GM18858 (cell line): ENCODE data around the gene L3MBTL2.

Source experiments
- ATAC-seq: cut with Tn5 transposase; IDR thresholded peaks from one replicate; pipeline ENCODE4 v1.9.1; 2021; ENCODE audit not compliant: unreplicated experiment

The L3MBTL2 gene

GRCh38 chr22:41206719-41207118 lies 1.6 kb downstream of the L3MBTL2 start:
- ATAC-seq, result no peak

- no peak for ATAC-seq
Observed at GRCh38 chr22:41215409-41215808, 10.3 kb downstream of the L3MBTL2 start.

GRCh38 chr22:41215926-41216325 lies 10.8 kb downstream of the L3MBTL2 start:
- no peak for ATAC-seq

- no peak for ATAC-seq
Observed at GRCh38 chr22:41216984-41217383, 11.9 kb downstream of the L3MBTL2 start.

- no peak for ATAC-seq
Observed at GRCh38 chr22:41217553-41218157, 12.5 kb downstream of the L3MBTL2 start.

- no peak for ATAC-seq
Observed at GRCh38 chr22:41222846-41223507, 17.9 kb downstream of the L3MBTL2 start.

GRCh38 chr22:41223535-41223934 lies 18.4 kb downstream of the L3MBTL2 start:
- no peak for ATAC-seq

GRCh38 chr22:41226723-41227655 lies 21.9 kb downstream of the L3MBTL2 start:
- ATAC-seq, result no peak

- ATAC-seq, result no peak
Observed at GRCh38 chr22:41229215-41229614, 24.1 kb downstream of the L3MBTL2 start.

- ATAC-seq, result no peak
Observed at GRCh38 chr22:41229730-41230400, 24.8 kb downstream of the L3MBTL2 start.

- ATAC-seq, result no peak
Observed at GRCh38 chr22:41230401-41230785, 25.3 kb downstream of the L3MBTL2 start.

- ATAC-seq, result no peak
Observed at GRCh38 chr22:41231369-41231768, 26.3 kb downstream of the L3MBTL2 start.

GRCh38 chr22:41234815-41235695 lies 29.9 kb downstream of the L3MBTL2 start:
- ATAC-seq, result no peak

GRCh38 chr22:41237036-41237706 lies 32.1 kb downstream of the L3MBTL2 start:
- no peak for ATAC-seq

GRCh38 chr22:41237707-41238569 lies 32.8 kb downstream of the L3MBTL2 start:
- ATAC-seq, result peak; percentile 63

GRCh38 chr22:41238570-41239442 lies 33.7 kb downstream of the L3MBTL2 start:
- ATAC-seq, result no peak

- ATAC-seq, result no peak
Observed at GRCh38 chr22:41239443-41240128, 34.5 kb downstream of the L3MBTL2 start.
